GM21367 (cell line): Measurements from ENCODE around the gene EDN2.

Experiments used
- ATAC-seq: cut with Tn5 transposase; IDR thresholded peaks from one replicate; pipeline ENCODE4 v1.9.1; 2021; ENCODE audit not compliant: unreplicated experiment

EDN2 gene

GRCh38 chr1:41518471-41518870, 34.0 kb upstream of the EDN2 start:
- ATAC-seq, result no peak

- ATAC-seq, result no peak
These were observed 32.6 kb upstream of the EDN2 start for GRCh38 chr1:41517062-41517438.

GRCh38 chr1:41516168-41517061, 31.9 kb upstream of the EDN2 start:
- no peak for ATAC-seq

GRCh38 chr1:41515778-41516167, 31.3 kb upstream of the EDN2 start:
- ATAC-seq, result no peak

GRCh38 chr1:41515131-41515678, 30.7 kb upstream of the EDN2 start:
- no peak for ATAC-seq

GRCh38 chr1:41514381-41514780, 29.9 kb upstream of the EDN2 start:
- ATAC-seq, result no peak

- ATAC-seq, result no peak
These were observed 28.9 kb upstream of the EDN2 start for GRCh38 chr1:41513383-41513735.

GRCh38 chr1:41512701-41513382, 28.4 kb upstream of the EDN2 start:
- ATAC-seq, result no peak

GRCh38 chr1:41511239-41511540, 26.7 kb upstream of the EDN2 start:
- ATAC-seq, result no peak

GRCh38 chr1:41510531-41511238, 26.2 kb upstream of the EDN2 start:
- ATAC-seq, result no peak

- ATAC-seq, result no peak
These were observed 24.8 kb upstream of the EDN2 start for GRCh38 chr1:41509270-41509671.

- ATAC-seq, result no peak
These were observed 23.8 kb upstream of the EDN2 start for GRCh38 chr1:41508290-41508689.

GRCh38 chr1:41507836-41508235, 23.4 kb upstream of the EDN2 start:
- no peak for ATAC-seq

GRCh38 chr1:41507110-41507720, 22.7 kb upstream of the EDN2 start:
- ATAC-seq, result no peak

- no peak for ATAC-seq
These were observed 19.9 kb upstream of the EDN2 start for GRCh38 chr1:41504114-41505035.

GRCh38 chr1:41503538-41504113, 19.1 kb upstream of the EDN2 start:
- no peak for ATAC-seq

GRCh38 chr1:41502912-41503311, 18.4 kb upstream of the EDN2 start:
- ATAC-seq, result no peak

GRCh38 chr1:41501581-41501980, 17.1 kb upstream of the EDN2 start:
- ATAC-seq, result no peak

GRCh38 chr1:41500781-41501518, 16.5 kb upstream of the EDN2 start:
- no peak for ATAC-seq
